SJCRH30 (cell line): ENCODE measurements around the gene SYT1. TPM values are rescaled to one million over a fixed set of nuclear protein-coding genes. Genes with fewer than 3 reads are reported as not detected.

Experiments
- DNase-seq, 2 experiments: peaks; one replicate each; pipeline ENCODE4 v3.0.0-alpha.2; 2015 to 2020
- H3K27ac ChIP-seq: fragments of 250-450 bp; sonication (Bioruptor Pico); 2 replicates; pipeline ENCODE4 v1.5.1; 2020; ENCODE audit warnings: mild to moderate bottlenecking, moderate library complexity
- H3K27me3 ChIP-seq: fragments of 250-450 bp; sonication (Bioruptor Pico); 2 replicates; pipeline ENCODE4 v1.5.1; 2020; ENCODE audit warnings: mild to moderate bottlenecking, moderate library complexity
- H3K36me3 ChIP-seq: fragments of 250-450 bp; sonication (Bioruptor Pico); 2 replicates; pipeline ENCODE4 v1.5.1; 2020; ENCODE audit warnings: mild to moderate bottlenecking, moderate library complexity
- H3K4me1 ChIP-seq: fragments of 250-450 bp; sonication (Bioruptor Pico); 2 replicates; pipeline ENCODE4 v1.5.1; 2020; ENCODE audit warnings: mild to moderate bottlenecking, moderate library complexity
- H3K4me3 ChIP-seq: fragments of 250-450 bp; sonication (Bioruptor Pico); 2 replicates; pipeline ENCODE4 v1.5.1; 2020; ENCODE audit warnings: mild to moderate bottlenecking, moderate library complexity
- H3K9me3 ChIP-seq: fragments of 250-450 bp; sonication (Bioruptor Pico); replicated peaks from 2 replicates; pipeline ENCODE4 v1.5.1; 2020; ENCODE audit warnings: mild to moderate bottlenecking, moderate library complexity
- total RNA-seq: library from RNA; depleted of rRNA; stranded (reverse); fragments of >200 nt; shearing (Covaris generic); gene quantifications from 2 replicates; pipeline ENCODE4 v1.2.3, GENCODE V29; 2014

SYT1 gene
- total RNA-seq, 1 experiment from 2014 or later, result 6.8 TPM

DNA sequence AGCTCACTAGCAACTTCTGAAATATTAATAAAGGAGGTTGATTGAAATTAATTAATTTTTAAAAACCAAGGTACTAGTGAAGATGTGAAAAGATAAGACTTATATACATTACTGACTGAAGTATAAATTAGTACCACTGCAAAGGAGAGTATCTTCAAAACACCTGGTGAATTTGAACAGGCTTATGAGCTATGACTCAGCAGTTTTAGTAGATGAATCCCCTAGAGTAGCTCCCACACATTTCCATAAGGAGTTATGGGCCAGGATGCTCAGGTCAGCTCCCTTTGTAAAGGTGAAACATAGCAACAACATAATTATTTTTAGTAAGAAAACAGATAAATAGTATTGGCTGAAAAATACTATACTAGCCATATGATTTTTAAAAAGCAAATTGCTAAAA lies 218.6 kb downstream of the SYT1 start:
- Histone ChIP-seq H3K27me3 (no peaks in the 10 kb centered on the region), H3K27ac (no peak overlapping the region), H3K9me3 (no peaks in the 10 kb centered on the region), H3K4me1 (no peaks in the 10 kb centered on the region), H3K36me3 (no peaks in the 10 kb centered on the region), H3K4me3 (no peak overlapping the region)
- no peak for DNase-seq

DNA sequence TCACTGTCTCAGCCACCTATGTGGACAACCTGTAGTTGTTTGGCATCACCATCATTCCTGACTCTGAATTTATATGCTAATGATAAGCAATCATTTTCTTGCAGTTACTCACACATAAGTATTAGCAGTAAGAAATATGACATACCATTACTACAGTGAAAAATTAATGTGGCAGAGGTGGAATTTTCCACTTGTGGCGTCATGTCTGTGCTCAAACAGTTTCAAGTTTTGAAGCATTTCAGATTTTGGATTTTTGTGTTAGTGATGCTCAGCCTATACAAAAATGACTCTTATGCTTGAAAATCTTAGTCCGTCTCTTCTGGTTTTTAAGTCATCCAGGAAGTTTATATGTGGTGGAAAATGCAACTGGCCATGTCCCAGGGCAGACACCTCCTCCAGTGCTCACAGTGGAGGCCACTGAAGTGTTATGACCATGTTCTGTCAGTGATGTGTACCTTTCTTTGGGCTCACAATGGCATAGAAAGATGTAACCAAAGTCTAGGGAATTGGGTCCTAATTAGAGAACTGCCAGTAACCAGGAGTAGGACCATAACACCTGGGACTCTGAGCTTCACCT lies 220.6 kb downstream of the SYT1 start:
- no peaks in the 10 kb centered on the region for H3K4me1 ChIP-seq
- no peaks in the 10 kb centered on the region for H3K9me3 ChIP-seq
- no peak overlapping the region for H3K27ac ChIP-seq
- H3K27me3 ChIP-seq, result no peaks in the 10 kb centered on the region
- no peak overlapping the region for H3K4me3 ChIP-seq
- no peaks in the 10 kb centered on the region for H3K36me3 ChIP-seq
- no peak for DNase-seq

DNA sequence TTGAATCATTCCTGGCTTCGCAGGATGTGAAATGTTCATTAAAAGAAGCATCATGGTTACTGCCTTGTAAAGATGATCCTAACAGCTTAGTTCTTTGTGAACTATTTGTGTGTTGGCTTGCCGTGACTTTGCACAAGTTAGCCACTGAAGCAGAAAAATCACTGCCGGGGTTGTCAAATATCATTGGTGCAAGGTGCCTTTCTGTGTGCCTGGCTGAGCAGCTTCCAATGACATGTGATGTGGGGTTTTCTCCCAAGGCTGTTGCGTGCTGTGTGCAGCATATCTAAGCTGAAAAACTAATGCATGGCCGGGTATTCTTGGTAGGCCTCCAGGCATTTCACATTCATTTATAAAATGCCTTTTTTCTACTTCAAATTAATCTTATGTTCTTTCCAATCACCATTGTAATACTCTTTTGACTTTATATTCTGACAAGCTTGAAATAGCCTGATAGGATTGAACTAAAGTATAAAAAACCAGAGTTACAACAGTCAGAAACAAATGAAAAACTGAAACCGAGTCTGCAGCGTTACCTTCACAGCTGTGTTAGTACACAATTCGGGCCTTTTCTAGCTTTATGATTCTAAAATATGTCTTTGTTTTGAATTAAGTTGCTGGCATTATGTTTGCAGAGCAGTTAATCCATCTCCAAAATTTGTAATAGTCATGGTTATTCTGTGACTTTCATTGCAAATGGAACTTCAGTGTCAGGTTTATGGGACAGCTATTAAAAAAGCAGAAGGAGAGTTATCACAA lies 222.1 kb downstream of the SYT1 start:
- Histone ChIP-seq H3K4me1 (no peaks in the 10 kb centered on the region), H3K27me3 (no peaks in the 10 kb centered on the region), H3K9me3 (no peaks in the 10 kb centered on the region), H3K27ac (no peak overlapping the region), H3K36me3 (no peaks in the 10 kb centered on the region), H3K4me3 (no peak overlapping the region)
- DNase-seq, result no peak

DNA sequence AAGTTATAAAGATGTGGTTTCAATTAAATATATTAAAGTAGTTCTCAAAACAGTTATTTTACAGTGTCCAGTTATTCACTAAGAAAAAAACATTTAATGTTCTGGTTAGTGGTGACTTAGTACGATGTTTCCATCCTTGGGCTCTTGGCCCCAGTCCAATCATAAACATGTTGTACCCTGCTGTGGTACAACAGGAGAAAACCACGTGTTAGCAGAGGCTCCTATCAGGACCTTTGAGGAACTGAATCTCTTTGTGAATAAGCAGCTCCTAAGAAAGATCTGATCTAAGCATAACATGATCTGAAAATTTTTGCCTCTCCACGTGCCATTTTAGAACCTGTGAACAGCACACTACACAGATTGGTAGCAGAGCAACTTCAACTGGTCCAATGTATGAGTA lies 234.0 kb downstream of the SYT1 start:
- H3K4me3 ChIP-seq, result no peak overlapping the region
- DNase-seq, result peak in 1 of 2 experiments; percentile 9
- H3K27ac ChIP-seq, result no peak overlapping the region
- no peaks in the 10 kb centered on the region for H3K9me3 ChIP-seq
- H3K27me3 ChIP-seq, result no peaks in the 10 kb centered on the region
- H3K4me1 ChIP-seq, result no peaks in the 10 kb centered on the region
- no peaks in the 10 kb centered on the region for H3K36me3 ChIP-seq

DNA sequence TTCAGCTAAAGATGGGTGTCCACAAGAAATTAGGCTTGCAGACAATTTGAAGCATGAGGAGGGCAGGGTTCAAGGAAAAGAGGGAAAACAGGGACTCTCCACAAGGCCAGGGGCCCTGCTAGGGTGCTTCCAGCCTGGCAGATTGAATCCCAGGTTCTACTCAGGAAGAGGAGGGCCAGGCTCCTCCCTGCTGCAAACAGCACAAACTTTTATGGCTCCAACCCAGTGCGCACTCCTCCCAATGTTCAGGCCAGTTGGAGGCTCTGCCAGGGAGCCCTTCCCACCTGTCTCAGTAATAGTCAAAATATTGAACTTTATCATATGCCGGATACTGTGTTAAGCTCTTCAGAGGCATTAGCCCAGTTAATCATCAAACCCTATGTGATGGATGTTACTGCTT lies 244.4 kb downstream of the SYT1 start:
- Histone ChIP-seq H3K9me3 (no peaks in the 10 kb centered on the region), H3K27ac (no peak overlapping the region), H3K4me1 (no peaks in the 10 kb centered on the region), H3K27me3 (no peaks in the 10 kb centered on the region; the same call in 1 of the 2 replicates), H3K36me3 (no peaks in the 10 kb centered on the region), H3K4me3 (no peak overlapping the region)
- DNase-seq, result no peak

DNA sequence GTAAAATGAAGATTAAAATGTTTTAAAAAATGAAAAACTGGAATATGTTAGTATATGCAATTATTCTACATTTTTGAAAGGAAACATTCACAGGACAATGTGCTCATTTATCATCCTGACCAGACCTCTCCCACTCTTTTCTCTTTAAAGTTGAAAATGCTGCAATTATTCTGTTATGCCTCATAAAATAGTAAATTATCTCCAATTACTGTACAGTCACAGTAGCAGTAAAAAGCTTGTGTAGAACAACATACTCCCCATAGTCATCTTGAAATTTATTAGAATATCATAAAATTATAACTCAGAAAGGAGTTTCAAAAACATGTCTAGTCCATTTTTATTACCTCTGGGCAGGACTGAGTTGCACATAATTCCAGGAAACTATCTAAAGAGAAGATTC lies 250.3 kb downstream of the SYT1 start:
- Histone ChIP-seq H3K27ac (no peak overlapping the region), H3K4me1 (no peaks in the 10 kb centered on the region), H3K36me3 (no peaks in the 10 kb centered on the region), H3K9me3 (no peaks in the 10 kb centered on the region), H3K4me3 (no peak overlapping the region), H3K27me3 (no peaks in the 10 kb centered on the region)
- DNase-seq, result no peak

DNA sequence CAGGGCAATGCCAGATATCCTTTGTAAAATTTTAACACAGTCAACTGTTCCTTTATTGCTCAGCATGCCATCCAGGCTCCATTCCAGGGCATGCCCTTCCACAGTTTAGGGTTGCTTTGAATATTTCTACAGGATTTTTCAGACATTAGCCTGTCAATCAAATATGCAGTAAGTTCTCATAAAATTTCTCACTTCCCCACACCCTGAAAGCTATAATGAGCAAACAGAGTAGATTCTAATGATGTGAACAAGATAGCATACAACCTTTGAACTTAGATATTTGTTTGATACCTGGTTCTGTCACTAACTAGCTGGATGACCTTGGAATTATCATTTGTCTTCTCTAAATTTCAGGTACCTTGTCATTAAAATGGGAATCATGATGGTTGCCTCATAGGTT lies 251.2 kb downstream of the SYT1 start:
- Histone ChIP-seq H3K4me3 (no peak overlapping the region), H3K27ac (no peak overlapping the region), H3K36me3 (no peaks in the 10 kb centered on the region), H3K27me3 (no peaks in the 10 kb centered on the region), H3K4me1 (no peaks in the 10 kb centered on the region), H3K9me3 (no peaks in the 10 kb centered on the region)
- no peak for DNase-seq

DNA sequence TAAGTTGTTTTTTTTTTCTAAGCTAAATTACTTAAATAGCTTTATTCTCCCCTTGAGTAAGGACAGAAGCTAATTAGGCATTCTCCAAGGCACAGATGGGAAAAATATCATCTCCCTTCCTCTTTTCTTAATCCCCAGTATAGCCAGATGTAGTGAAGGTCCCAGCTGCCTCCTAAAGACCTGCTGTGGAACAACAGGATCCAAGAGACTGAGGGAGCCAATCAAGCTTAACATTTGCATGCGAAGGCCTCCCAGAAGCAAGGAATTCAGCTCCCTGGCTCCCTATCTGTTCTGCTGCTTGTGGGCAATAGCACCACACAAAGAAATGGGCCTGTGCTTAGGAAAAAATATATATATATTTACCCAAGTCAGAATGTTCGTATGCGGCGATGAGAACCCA lies 255.2 kb downstream of the SYT1 start:
- Histone ChIP-seq H3K9me3 (no peaks in the 10 kb centered on the region), H3K4me3 (no peak overlapping the region), H3K27ac (no peak overlapping the region), H3K27me3 (no peaks in the 10 kb centered on the region), H3K36me3 (no peaks in the 10 kb centered on the region), H3K4me1 (no peaks in the 10 kb centered on the region)
- peak in 1 of 2 experiments; percentile 15 for DNase-seq

DNA sequence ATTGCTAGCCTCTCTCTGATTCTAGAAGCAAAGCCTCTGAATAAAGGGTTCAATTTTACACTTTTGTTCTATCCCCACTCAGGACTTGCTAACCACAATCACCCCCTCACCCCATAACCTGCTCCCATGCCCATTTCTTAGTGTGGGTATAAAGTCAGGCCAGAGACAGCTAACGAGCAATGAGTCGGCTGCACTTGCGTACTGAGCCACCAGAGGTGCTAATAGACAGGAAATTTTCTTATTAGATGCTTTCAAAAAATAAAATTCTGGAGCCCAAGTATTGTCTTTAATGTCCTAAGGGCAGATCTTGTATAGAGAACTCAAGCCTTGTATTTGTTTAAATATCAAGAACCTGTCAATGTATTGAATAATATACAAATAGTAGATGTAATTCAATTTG lies 256.9 kb downstream of the SYT1 start:
- H3K4me1 ChIP-seq, result no peaks in the 10 kb centered on the region
- no peak for DNase-seq
- no peak overlapping the region for H3K27ac ChIP-seq
- H3K36me3 ChIP-seq, result no peaks in the 10 kb centered on the region
- H3K27me3 ChIP-seq, result no peaks in the 10 kb centered on the region
- no peak overlapping the region for H3K4me3 ChIP-seq
- H3K9me3 ChIP-seq, result no peaks in the 10 kb centered on the region

DNA sequence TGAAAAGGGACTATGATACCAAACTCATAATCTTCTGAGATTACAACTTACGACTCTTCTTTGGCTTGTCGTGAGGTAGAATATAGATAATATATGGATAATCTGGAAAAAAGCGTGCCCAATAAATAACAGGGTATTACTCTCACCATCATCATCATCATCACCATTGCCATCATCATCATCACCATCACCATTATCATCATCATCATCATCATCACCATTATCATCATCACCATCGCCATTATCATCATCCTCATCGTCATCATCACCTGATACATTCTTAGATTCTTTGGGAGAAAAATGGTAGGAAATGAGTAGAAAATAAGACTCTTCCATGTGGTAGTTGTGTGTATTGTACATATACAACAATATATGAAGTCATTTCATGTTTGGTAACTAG lies 259.8 kb downstream of the SYT1 start:
- no peak for DNase-seq
- Histone ChIP-seq H3K27me3 (no peaks in the 10 kb centered on the region), H3K9me3 (no peaks in the 10 kb centered on the region), H3K27ac (no peak overlapping the region), H3K36me3 (no peaks in the 10 kb centered on the region), H3K4me3 (no peak overlapping the region), H3K4me1 (peaks cover 16% of the 10 kb centered on the region)

DNA sequence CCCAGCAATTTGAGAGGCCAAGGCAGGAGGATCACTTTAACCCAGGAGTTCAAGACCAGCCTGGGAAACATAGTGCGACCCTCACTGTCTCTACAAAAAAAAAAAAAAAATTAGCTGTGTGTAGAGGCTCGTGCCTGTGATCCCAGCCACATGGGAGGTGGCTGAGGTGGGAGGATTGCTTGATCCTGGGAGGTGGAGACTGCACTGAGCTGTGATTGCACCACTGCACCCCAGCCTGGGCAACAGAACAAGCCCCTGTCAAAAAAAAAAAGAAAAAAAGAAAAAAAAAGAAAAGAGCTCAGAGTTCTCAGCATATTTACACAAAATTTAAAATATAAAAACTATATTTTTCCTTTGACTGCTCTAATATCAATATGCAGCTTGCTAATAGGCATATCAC lies 260.8 kb downstream of the SYT1 start:
- Histone ChIP-seq H3K4me1 (peaks cover 16% of the 10 kb centered on the region), H3K4me3 (no peak overlapping the region), H3K9me3 (no peaks in the 10 kb centered on the region), H3K36me3 (no peaks in the 10 kb centered on the region), H3K27me3 (no peaks in the 10 kb centered on the region), H3K27ac (no peak overlapping the region)
- DNase-seq, result no peak

DNA sequence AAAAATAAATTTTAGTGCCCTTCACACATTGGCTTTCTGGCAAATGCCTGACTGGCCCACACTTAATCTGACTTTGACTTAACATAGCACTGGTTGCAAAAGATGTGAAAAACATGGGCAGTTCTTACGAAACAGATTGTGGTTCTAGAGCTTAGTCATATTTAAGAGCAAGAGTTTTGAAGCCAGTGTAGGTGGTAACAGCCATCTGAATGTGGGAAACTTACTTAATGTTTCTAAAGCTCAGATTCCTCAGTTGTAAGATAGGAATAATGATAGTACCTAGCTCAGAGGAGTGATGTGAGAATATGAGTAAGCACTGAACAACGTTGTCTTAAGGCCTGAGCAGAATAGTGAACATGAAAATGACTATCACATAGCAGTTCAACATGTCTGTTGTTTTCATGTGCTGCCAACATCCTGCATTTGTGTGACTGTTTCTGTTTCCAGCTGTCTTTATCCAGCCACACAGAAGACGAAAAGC lies 262.7 kb downstream of the SYT1 start:
- no peak overlapping the region for H3K4me3 ChIP-seq
- peak overlapping the region; percentile 49 for H3K27ac ChIP-seq
- no peaks in the 10 kb centered on the region for H3K9me3 ChIP-seq
- H3K4me1 ChIP-seq, result peaks cover 16% of the 10 kb centered on the region
- DNase-seq, result peak; percentile 37 to 72
- no peaks in the 10 kb centered on the region for H3K27me3 ChIP-seq
- no peaks in the 10 kb centered on the region for H3K36me3 ChIP-seq

DNA sequence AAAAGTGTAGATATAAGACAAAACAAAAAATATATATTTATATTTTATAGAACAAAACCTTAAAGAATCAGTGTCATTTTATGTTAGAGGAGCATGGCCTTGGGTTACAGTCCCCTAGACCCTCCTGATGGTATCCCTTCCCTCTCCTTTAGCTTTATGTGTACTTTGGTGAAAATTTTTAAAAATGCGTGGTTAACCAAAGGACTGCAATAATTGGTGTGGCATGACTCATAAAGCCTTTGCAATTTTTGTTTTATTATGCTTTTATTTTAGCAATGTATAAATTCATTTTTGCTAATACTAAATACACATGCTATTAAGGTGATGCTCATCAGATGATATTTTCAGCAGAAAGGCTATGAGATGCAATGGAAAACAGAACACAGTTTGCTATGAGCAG lies 264.4 kb downstream of the SYT1 start:
- Histone ChIP-seq H3K4me1 (peaks cover 16% of the 10 kb centered on the region), H3K27me3 (no peaks in the 10 kb centered on the region), H3K4me3 (no peak overlapping the region), H3K9me3 (no peaks in the 10 kb centered on the region), H3K27ac (no peak overlapping the region), H3K36me3 (no peaks in the 10 kb centered on the region)
- no peak for DNase-seq

DNA sequence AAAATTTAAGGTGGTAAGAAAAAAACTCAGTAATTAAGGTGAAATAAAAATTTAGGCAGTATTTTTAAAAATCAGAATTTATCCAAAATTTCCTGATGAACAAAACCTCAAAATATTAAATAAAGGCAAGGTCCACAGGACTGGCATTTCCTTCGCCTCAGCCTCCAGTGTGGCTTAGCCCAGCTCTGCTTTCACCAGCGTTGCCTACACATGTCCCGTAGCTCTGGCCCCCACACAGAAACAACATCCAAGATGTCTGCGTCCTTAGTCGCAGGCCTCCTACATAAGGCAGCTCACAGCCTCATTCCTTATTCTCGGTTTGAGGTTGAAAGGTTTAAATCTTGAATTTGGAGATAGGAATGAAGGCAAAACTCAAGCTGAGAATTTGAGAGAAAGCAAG lies 274.3 kb downstream of the SYT1 start:
- H3K9me3 ChIP-seq, result no peaks in the 10 kb centered on the region
- H3K4me1 ChIP-seq, result no peaks in the 10 kb centered on the region
- H3K4me3 ChIP-seq, result no peak overlapping the region
- H3K36me3 ChIP-seq, result no peaks in the 10 kb centered on the region
- H3K27me3 ChIP-seq, result no peaks in the 10 kb centered on the region
- no peak for DNase-seq
- no peak overlapping the region for H3K27ac ChIP-seq

DNA sequence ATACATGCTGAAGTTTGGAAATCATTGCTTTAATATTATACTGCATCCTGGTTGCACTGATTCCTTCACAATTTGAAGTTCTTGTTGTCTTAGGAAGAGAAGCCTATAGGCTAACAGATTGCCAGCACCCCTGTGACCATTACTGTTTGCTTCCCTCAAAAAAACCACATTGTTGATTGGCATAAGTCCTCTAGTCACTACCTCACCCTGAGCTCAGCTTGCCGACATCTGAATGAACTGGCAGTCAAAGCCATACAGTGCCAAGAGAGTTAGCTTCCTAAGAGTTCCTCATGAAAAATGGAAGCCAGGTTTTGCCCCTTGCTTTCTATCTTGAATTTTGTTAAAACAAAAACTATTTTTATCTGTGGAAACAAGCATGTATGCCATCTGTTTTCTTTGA lies 276.1 kb downstream of the SYT1 start:
- Histone ChIP-seq H3K4me1 (no peaks in the 10 kb centered on the region), H3K36me3 (no peaks in the 10 kb centered on the region), H3K4me3 (no peak overlapping the region), H3K27me3 (no peaks in the 10 kb centered on the region), H3K27ac (no peak overlapping the region), H3K9me3 (no peaks in the 10 kb centered on the region)
- DNase-seq, result no peak

DNA sequence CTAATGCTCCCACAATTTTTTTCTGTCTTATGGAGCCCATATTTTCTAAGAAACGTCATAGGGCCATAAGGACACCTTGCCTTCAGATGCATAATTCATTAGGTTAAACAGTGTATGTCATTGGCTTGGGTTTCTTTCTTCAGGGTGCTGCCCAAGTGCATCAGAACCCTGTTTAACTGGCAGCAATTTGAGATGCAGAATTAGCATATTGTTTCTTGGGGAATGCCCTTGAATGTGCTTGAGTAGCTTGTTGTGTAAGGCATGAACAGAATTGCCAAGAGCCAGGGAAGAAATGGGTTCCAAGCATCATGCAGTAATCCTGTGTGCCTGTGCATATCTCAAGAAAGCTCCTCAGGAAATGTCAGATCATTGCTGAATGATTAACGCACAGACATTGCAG lies 277.2 kb downstream of the SYT1 start:
- no peak overlapping the region for H3K27ac ChIP-seq
- no peaks in the 10 kb centered on the region for H3K4me1 ChIP-seq

More for the DNA sequence above, 277.2 kb downstream of the SYT1 start:
- Histone ChIP-seq H3K27me3 (no peaks in the 10 kb centered on the region), H3K4me3 (no peak overlapping the region), H3K9me3 (no peaks in the 10 kb centered on the region), H3K36me3 (no peaks in the 10 kb centered on the region)
- no peak for DNase-seq
